ENCODE measurements around the gene ZNF839. TPM values are rescaled to one million over a fixed set of nuclear protein-coding genes. Genes with fewer than 3 reads are reported as not detected.

ZNF839 gene
- total and polyA plus RNA-seq, 2 experiments from 2014 or later, result 7.9 to 10.0 TPM

- TF ChIP-seq CTCF (conservative IDR thresholded peaks at IDR 0.05; ENCODE audit: low read depth in 2 of 2), result no peak
- TF ChIP-seq JUNB (IDR thresholded peaks at IDR 0.05; ENCODE audit: unreplicated experiment), result no peak
- no peak for TF ChIP-seq EZH2phosphoT487 (IDR thresholded peaks at IDR 0.05; ENCODE audit: unreplicated experiment)
- TF ChIP-seq ZNF114 (CRISPR knock-in tag; IDR thresholded peaks at IDR 0.05), result no peak
- no peak for TF ChIP-seq POLR2AphosphoS5 (IDR thresholded peaks at IDR 0.05; ENCODE audit: low read depth)
These were observed 35.9 kb upstream of the ZNF839 start (continued) for GRCh38 chr14:102283631-102284129.

GRCh38 chr14:102285106-102285505 lies 34.4 kb upstream of the ZNF839 start:
- no peaks in the 10 kb centered on the region for H3K36me3 Mint-ChIP-seq (ENCODE audit: low read depth)
- H3K4me3 ChIP-seq, result no peak overlapping the region
- TF ChIP-seq REST (IDR thresholded peaks at IDR 0.05; ENCODE audit: unreplicated experiment), result no peak
- 0 out of 4 replicates have a peak, but pooled peaks of 1 of the 2 experiments have one; percentile 3 for TF ChIP-seq CTCF (conservative IDR thresholded peaks at IDR 0.05; ENCODE audit: low read depth in 2 of 2)
- no peak for TF ChIP-seq EZH2phosphoT487 (IDR thresholded peaks at IDR 0.05; ENCODE audit: unreplicated experiment)
- TF ChIP-seq CREB1 (CRISPR knock-in tag; IDR thresholded peaks at IDR 0.05; ENCODE audit: low read depth), result no peak
- no peak for TF ChIP-seq POLR2AphosphoS5 (IDR thresholded peaks at IDR 0.05; ENCODE audit: low read depth)
- H3K4me1 ChIP-seq (ENCODE audit: insufficient read depth), result no peaks in the 10 kb centered on the region
- H3F3A ChIP-seq (replicated peaks; ENCODE audit: low read depth), result no peaks in the 10 kb centered on the region
- H3K4me1 Mint-ChIP-seq, result no peaks in the 10 kb centered on the region
- H2AFZ ChIP-seq, result no peak overlapping the region
- H3K79me2 ChIP-seq (replicated peaks; ENCODE audit: insufficient read depth), result no peaks in the 10 kb centered on the region
- H3K4me2 ChIP-seq, result no peak overlapping the region
- peaks cover 6% of the 10 kb centered on the region for H3K27me3 Mint-ChIP-seq (ENCODE audit: insufficient read depth, low read depth, poor library complexity)
- H3K27ac ChIP-seq (ENCODE audit: low read depth), result no peak overlapping the region
- H3K9me3 Mint-ChIP-seq, result peaks cover 6% of the 10 kb centered on the region; the same call in 2 of the 3 replicates
- DNase-seq (ENCODE audit: low spot score), result no peak
- no peaks in the 10 kb centered on the region for H4K20me1 ChIP-seq (replicated peaks; ENCODE audit: insufficient read depth)
- no peak overlapping the region for H3K4me3 Mint-ChIP-seq
- no peaks in the 10 kb centered on the region for H3K9me2 ChIP-seq (ENCODE audit: insufficient read depth)
- ATAC-seq, result no peak
- H3K27me3 ChIP-seq (ENCODE audit: insufficient read depth), result no peaks in the 10 kb centered on the region
- H3K36me3 ChIP-seq (ENCODE audit: insufficient read depth), result no peaks in the 10 kb centered on the region
- no peak overlapping the region for H3K27ac Mint-ChIP-seq

Measured in GM23338 (cell line).